Measurements from ENCODE around the gene CRMP1. TPM values are rescaled to one million over a fixed set of nuclear protein-coding genes. Genes with fewer than 3 reads are reported as not detected.

CRMP1 gene
- total RNA-seq, 1 experiment from 2014 or later: not detected

GRCh38 chr4:5852523-5853202 lies 40.2 kb downstream of the CRMP1 start:
- Histone ChIP-seq H3K4me2 (no peak overlapping the region), H3F3A (ENCODE audit: insufficient read depth, low read depth) (no peaks in the 10 kb centered on the region), H3K79me2 (ENCODE audit: low read depth) (no peaks in the 10 kb centered on the region), H3K9me2 (ENCODE audit: insufficient read depth) (no peaks in the 10 kb centered on the region), H3K4me3 (no peak overlapping the region), H3K4me1 (replicated peaks; ENCODE audit: insufficient read depth) (no peaks in the 10 kb centered on the region), H3K27ac (no peak overlapping the region), H2AFZ (no peak overlapping the region), H4K20me1 (ENCODE audit: insufficient read depth) (no peaks in the 10 kb centered on the region), H3K36me3 (ENCODE audit: low read depth) (no peaks in the 10 kb centered on the region), H3K27me3 (ENCODE audit: insufficient read depth, low read depth) (peaks cover 35% of the 10 kb centered on the region), H3K9me3 (ENCODE audit: insufficient read depth, low read depth) (no peaks in the 10 kb centered on the region)
- intact Hi-C loops (cut with micrococcal nuclease; ENCODE audit: unreplicated experiment): no loop called here
- no TSS peak for BruUV-seq (replicated peaks)
- CTCF ChIA-PET: no interaction called here
- POLR2A ChIA-PET (ENCODE audit: unreplicated experiment): no interaction called here
- no peak for DNase-seq
- TF ChIP-seq EZH2 (IDR thresholded peaks at IDR 0.05; ENCODE audit: low read depth): no peak
- no peak for TF ChIP-seq CTCF (conservative IDR thresholded peaks at IDR 0.05)

DNA sequence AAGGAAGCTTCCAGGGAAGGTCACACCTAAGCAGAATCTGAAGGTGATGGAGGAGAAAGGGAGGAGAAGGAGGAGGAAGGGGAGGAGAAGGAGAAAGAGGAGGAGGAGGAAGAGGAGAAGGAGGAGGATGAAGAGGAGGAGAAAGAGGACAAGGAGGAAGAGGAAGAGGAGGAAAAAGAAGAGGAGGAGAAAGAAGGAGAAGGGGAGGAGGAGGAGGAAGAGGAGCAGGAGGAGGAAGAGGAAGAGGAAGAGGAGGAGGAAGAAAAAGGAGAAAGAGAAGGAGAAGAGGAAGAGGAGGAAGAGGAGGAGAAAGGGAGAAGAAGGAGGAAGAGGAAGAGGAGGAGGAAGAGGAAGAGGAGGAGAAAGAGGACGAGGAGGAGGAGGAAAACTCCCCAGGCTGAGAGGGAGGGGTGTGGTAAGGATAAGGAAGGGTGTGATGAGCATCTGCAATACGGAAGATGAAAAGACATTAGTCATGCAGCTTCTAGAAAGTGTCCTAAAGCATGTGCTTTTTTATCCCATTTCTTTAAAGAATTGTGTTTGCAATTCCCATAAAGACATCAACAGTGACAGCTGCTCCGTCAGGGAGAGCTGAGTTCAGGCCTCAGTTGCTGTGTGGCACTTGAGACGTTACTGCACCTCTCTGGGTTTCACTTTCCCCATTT lies 41.1 kb downstream of the CRMP1 start:
- H3F3A ChIP-seq (ENCODE audit: insufficient read depth, low read depth): no peaks in the 10 kb centered on the region
- peaks cover 41% of the 10 kb centered on the region for H3K27me3 ChIP-seq (ENCODE audit: insufficient read depth, low read depth)
- H3K9me3 ChIP-seq (ENCODE audit: insufficient read depth, low read depth): no peaks in the 10 kb centered on the region
- no peaks in the 10 kb centered on the region for H3K36me3 ChIP-seq (ENCODE audit: low read depth)
- H3K79me2 ChIP-seq (ENCODE audit: low read depth): no peaks in the 10 kb centered on the region
- intact Hi-C loops (cut with micrococcal nuclease; ENCODE audit: unreplicated experiment): no loop called here
- TF ChIP-seq EZH2 (IDR thresholded peaks at IDR 0.05; ENCODE audit: low read depth): no peak
- TF ChIP-seq CTCF (conservative IDR thresholded peaks at IDR 0.05): no peak
- H2AFZ ChIP-seq: no peak overlapping the region
- H3K4me1 ChIP-seq (replicated peaks; ENCODE audit: insufficient read depth): no peaks in the 10 kb centered on the region
- no peak overlapping the region for H3K4me3 ChIP-seq
- no TSS peak for BruUV-seq (replicated peaks)
- no peak overlapping the region for H3K27ac ChIP-seq
- POLR2A ChIA-PET (ENCODE audit: unreplicated experiment): no interaction called here
- DNase-seq: no peak
- CTCF ChIA-PET: no interaction called here
- no peaks in the 10 kb centered on the region for H4K20me1 ChIP-seq (ENCODE audit: insufficient read depth)
- no peak overlapping the region for H3K4me2 ChIP-seq
- no peaks in the 10 kb centered on the region for H3K9me2 ChIP-seq (ENCODE audit: insufficient read depth)

GRCh38 chr4:5845035-5845905 lies 47.6 kb downstream of the CRMP1 start:
- H3F3A ChIP-seq (ENCODE audit: insufficient read depth, low read depth): no peaks in the 10 kb centered on the region
- H3K27me3 ChIP-seq (ENCODE audit: insufficient read depth, low read depth): peaks cover 72% of the 10 kb centered on the region
- intact Hi-C loops (cut with micrococcal nuclease; ENCODE audit: unreplicated experiment): no loop called here
- POLR2A ChIA-PET (ENCODE audit: unreplicated experiment): no interaction called here
- H3K36me3 ChIP-seq (ENCODE audit: low read depth): no peaks in the 10 kb centered on the region
- H3K9me2 ChIP-seq (ENCODE audit: insufficient read depth): no peaks in the 10 kb centered on the region
- H3K27ac ChIP-seq: no peak overlapping the region
- H3K4me3 ChIP-seq: no peak overlapping the region
- no peaks in the 10 kb centered on the region for H3K79me2 ChIP-seq (ENCODE audit: low read depth)
- TF ChIP-seq CTCF (conservative IDR thresholded peaks at IDR 0.05): no peak
- TF ChIP-seq EZH2 (IDR thresholded peaks at IDR 0.05; ENCODE audit: low read depth): no peak
- no peak overlapping the region for H3K4me2 ChIP-seq
- no TSS peak for BruUV-seq (replicated peaks)
- no peaks in the 10 kb centered on the region for H3K9me3 ChIP-seq (ENCODE audit: insufficient read depth, low read depth)
- CTCF ChIA-PET: no interaction called here
- H4K20me1 ChIP-seq (ENCODE audit: insufficient read depth): no peaks in the 10 kb centered on the region
- no peak overlapping the region for H2AFZ ChIP-seq
- no peak for DNase-seq
- no peaks in the 10 kb centered on the region for H3K4me1 ChIP-seq (replicated peaks; ENCODE audit: insufficient read depth)

All from PC-9 (cell line).